ENCODE measurements around the gene SLC22A12. TPM values are rescaled to one million over a fixed set of nuclear protein-coding genes. Genes with fewer than 3 reads are reported as not detected.

SLC22A12 gene
- total and polyA plus RNA-seq, 8 donors, result not detected

DNA sequence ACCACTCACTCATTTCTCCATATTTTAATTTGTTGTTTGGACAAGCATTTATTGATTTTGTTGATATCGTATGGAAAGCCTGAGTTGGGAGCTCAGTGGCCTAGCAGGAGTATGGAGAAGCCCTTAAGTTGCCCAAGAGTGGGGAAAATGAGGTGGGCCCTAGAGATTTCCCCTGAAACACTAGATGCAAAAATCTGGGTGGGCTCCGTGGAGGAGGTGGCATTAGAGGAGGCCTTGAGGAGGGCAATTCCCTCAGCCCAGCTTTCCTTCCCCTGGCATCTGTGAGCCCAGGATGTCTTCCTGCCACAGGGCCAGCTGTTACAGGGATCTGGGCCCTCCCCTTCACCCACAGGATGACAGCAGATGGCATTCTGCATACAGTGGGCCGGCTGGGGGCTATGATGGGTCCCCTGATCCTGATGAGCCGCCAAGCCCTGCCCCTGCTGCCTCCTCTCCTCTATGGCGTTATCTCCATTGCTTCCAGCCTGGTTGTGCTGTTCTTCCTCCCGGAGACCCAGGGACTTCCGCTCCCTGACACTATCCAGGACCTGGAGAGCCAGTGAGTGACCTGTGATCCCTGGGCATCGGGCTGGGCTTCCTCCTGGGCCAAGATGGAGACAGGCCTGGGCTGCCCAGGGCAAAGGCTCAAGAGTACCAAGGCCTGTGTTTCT, 21.6 kb upstream of the SLC22A12 start:
- TF ChIP-seq, protein P1, sequence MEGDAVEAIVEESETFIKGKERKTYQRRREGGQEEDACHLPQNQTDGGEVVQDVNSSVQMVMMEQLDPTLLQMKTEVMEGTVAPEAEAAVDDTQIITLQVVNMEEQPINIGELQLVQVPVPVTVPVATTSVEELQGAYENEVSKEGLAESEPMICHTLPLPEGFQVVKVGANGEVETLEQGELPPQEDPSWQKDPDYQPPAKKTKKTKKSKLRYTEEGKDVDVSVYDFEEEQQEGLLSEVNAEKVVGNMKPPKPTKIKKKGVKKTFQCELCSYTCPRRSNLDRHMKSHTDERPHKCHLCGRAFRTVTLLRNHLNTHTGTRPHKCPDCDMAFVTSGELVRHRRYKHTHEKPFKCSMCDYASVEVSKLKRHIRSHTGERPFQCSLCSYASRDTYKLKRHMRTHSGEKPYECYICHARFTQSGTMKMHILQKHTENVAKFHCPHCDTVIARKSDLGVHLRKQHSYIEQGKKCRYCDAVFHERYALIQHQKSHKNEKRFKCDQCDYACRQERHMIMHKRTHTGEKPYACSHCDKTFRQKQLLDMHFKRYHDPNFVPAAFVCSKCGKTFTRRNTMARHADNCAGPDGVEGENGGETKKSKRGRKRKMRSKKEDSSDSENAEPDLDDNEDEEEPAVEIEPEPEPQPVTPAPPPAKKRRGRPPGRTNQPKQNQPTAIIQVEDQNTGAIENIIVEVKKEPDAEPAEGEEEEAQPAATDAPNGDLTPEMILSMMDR (IDR thresholded peaks at IDR 0.05), result no peak
- ATAC-seq, result no peak
- Histone ChIP-seq H3K36me3 (no peaks in the 10 kb centered on the region), H3K4me1 (peaks cover 0 to 16% (median 9%) of the 10 kb centered on the region in 3 donors), H3K27me3 (no peaks in the 10 kb centered on the region), H3K9me3 (no peaks in the 10 kb centered on the region), H3K4me3 (no peak overlapping the region), H3K27ac (no peak overlapping the region)
- DNase-seq, result no peak
- WGBS, 2 donors, result 86 to 87% methylated on average over 8 of the region's 8 CpGs
- no peak for FAIRE-seq
- intact Hi-C loops (cut with DNase I), result no loop called here

DNA sequence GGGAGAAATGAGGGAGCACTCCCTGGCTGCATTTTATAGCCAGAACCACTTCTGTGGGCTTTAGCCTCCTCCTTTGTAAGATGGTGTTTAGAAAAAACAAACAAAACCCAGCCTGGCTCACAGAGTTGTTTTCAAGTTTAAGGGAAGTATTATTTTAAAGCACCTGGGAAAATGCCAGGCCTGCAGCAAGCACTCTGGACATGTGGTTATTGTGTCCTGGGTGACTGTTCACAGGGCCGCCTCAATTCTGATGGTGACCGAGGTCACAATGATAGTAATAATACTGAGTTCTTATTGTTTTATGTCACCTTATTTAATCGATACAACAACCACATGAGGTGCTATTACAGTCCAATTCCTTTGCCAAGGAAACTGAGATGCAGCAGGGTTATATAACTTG, 20.7 kb upstream of the SLC22A12 start:
- Histone ChIP-seq H3K36me3 (no peaks in the 10 kb centered on the region), H3K4me1 (peaks cover 0 to 16% (median 9%) of the 10 kb centered on the region in 3 donors), H3K9me3 (no peaks in the 10 kb centered on the region), H3K27me3 (no peaks in the 10 kb centered on the region), H3K4me3 (no peak overlapping the region), H3K27ac (no peak overlapping the region)
- intact Hi-C loops (cut with DNase I), result no loop called here
- WGBS, 2 donors, result 82 to 85% methylated on average over 3 of the region's 3 CpGs
- DNase-seq (no peak), ATAC-seq (no peak), FAIRE-seq (no peak)
- TF ChIP-seq, protein P1 (IDR thresholded peaks at IDR 0.05), result no peak

DNA sequence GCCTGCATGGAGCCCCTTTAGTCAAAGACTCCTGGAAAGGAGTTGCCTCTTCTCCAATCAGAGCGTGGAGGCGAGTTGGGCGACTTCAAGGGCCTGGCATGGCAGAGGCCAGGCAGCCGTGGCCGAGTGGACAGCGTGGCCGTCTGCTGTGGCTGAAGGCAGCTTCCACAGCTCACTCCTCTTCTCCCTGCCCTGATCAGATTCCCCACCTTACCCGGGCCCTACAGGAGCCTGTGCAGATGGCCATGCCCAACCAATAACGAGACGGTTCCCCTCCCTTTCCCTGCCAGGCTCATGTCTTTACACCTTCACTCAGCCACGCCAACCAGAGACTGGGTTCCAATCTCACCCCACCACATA, 20.0 kb upstream of the SLC22A12 start:
- TF ChIP-seq, protein P1 (IDR thresholded peaks at IDR 0.05), result no peak
- H3K9me3 ChIP-seq, result no peaks in the 10 kb centered on the region
- no peaks in the 10 kb centered on the region for H3K27me3 ChIP-seq
- no peak for ATAC-seq
- FAIRE-seq, result no peak
- WGBS, 2 donors, result 90 to 91% methylated on average over 11 of the region's 11 CpGs
- H3K4me1 ChIP-seq, result peaks cover 0 to 10% (median 3%) of the 10 kb centered on the region in 3 donors
- no peak overlapping the region for H3K27ac ChIP-seq
- no peak overlapping the region for H3K4me3 ChIP-seq
- no peaks in the 10 kb centered on the region for H3K36me3 ChIP-seq
- no peak for DNase-seq
- intact Hi-C loops (cut with DNase I), result no loop called here

DNA sequence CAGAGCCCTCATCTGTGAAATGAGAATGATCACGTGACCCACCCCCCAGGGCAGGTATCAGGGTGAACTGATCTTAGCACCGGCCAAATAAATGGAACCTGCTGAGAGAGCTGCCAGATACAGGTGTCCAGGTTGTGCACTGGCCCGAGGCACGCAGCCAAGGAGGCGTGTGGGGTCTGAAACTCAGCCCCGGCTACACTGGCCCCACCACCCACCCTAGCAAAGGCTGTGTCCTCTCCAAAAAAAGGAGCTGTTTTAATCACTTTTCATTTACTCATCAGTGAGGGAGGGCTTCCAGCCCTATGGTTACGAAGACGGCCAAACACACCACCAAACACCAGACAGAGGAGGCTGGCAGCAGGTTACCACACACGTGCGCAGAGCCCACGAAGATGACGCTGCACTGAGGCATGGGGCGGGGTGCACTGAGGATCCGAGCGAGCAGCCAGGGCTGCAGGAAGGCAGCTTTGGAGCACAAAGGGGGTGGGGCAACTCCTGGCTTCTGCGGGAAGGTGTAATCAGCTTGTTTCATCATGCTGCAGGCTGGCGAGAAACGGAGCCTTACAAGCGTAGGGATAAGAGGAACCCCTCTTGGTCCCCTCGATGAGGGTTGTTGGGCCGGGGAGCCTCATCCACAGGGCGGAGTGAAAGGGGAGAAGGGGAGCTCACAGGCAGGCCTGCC, 19.5 kb upstream of the SLC22A12 start:
- Histone ChIP-seq H3K27ac (no peak overlapping the region), H3K36me3 (no peaks in the 10 kb centered on the region), H3K4me1 (peaks cover 0 to 8% (median 0%) of the 10 kb centered on the region in 3 donors), H3K27me3 (no peaks in the 10 kb centered on the region), H3K9me3 (no peaks in the 10 kb centered on the region), H3K4me3 (no peak overlapping the region)
- ATAC-seq (no peak), DNase-seq (no peak), FAIRE-seq (no peak)
- WGBS, 2 donors, result 74 to 84% methylated on average over 22 of the region's 22 CpGs
- TF ChIP-seq, protein P1 (IDR thresholded peaks at IDR 0.05), result no peak
- intact Hi-C loops (cut with DNase I), result no loop called here

DNA sequence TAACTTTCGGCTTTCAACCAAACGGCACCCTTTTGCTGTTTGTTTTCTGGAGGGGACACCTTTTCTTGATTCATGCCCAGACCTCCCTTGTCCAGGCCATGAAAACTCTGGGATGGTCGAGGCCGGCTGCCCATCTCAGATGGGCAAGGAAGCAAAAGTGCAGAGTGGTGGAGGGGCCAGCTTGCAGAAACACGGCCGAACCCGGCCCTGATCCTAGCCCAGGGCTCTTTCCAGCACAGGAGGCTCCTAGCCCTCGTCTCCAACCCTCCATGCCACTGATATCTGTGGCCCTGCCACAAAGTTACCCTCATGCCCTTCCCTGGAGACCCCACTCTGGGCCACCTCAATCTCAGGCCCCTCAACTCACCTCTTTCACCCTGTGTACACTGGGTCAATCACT, 18.9 kb upstream of the SLC22A12 start:
- TF ChIP-seq, protein P1 (IDR thresholded peaks at IDR 0.05), result no peak
- no peaks in the 10 kb centered on the region for H3K36me3 ChIP-seq
- WGBS, 2 donors, result 92% methylated on average over 8 of the region's 8 CpGs

More for the DNA sequence above, 18.9 kb upstream of the SLC22A12 start:
- no peaks in the 10 kb centered on the region for H3K9me3 ChIP-seq
- H3K27ac ChIP-seq, result no peak overlapping the region
- ATAC-seq, result no peak
- FAIRE-seq, result no peak
- no peak overlapping the region for H3K4me3 ChIP-seq
- no peak for DNase-seq
- H3K4me1 ChIP-seq, result peaks cover 0 to 4% (median 0%) of the 10 kb centered on the region in 3 donors
- intact Hi-C loops (cut with DNase I), result no loop called here
- no peaks in the 10 kb centered on the region for H3K27me3 ChIP-seq

Measured in pancreas (tissue), 10 donors.